CD4-positive, alpha-beta T cell treated with Interleukin-10 for 1 hour (primary cell): ENCODE measurements around the gene MRTFA.
"Not testable (repeated sequence)": the region's sequence is repeated elsewhere in the genome, so short reads cannot be mapped to it uniquely, and the experiment has no call there.

Source experiments
- DNase-seq: peaks from one replicate; pipeline ENCODE4 v3.0.0-alpha.2; 2020

MRTFA gene

DNA sequence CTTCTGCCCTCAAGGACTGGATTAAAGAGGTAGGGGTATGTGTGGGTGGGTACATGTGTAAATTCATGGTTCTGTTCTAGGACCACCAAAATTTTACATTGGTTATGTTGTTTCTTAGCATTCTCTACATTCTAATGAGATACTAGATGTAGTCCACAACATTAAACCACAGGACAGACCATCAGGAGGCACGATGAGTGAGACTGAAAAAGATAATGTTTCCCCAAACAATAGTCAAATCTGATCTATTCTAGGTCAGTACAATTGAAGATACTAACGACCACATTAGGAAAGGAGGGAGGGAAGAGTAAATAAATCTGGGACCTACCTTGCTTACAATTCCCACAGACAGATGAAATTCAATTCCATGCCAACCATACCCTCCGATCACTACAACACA, 42.2 kb downstream of the MRTFA start:
- DNase-seq = no peak

DNA sequence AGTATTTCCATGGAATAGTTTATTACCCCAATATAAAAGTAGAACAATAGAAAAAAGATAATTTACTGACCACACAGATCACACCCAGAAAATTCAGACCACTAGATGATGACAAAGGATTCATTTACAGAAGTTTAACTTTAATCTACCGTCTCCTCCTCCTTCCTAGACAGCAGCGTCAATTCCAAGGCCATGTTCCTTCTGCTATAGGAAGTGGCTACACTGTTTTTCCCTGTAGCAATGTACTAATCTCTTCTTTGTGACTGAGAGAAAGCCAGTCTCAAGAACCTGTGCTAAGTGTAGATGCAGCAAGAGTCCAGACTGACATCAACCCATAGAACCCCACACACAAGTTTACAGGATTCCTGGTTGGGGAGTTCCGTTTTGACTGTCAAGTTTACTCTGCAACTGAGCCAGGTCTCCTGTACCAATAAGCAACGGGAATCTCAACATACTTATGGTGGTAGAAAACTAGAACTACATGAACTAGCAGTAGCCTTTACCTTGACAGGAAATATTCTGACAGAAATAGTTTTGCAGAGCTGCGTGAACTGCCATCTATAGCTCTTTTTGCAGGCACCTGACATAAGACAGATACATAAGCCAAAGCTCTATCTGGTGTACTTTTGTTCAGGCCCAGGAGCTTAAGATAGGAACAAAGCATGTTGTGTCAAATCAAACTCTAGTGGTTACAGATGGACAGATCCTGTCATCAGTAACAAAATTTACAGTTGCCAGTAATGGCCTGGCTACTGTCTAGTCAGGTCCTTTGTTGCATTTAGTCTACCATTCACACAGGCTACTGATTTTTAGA, 42.9 kb downstream of the MRTFA start:
- no peak for DNase-seq

DNA sequence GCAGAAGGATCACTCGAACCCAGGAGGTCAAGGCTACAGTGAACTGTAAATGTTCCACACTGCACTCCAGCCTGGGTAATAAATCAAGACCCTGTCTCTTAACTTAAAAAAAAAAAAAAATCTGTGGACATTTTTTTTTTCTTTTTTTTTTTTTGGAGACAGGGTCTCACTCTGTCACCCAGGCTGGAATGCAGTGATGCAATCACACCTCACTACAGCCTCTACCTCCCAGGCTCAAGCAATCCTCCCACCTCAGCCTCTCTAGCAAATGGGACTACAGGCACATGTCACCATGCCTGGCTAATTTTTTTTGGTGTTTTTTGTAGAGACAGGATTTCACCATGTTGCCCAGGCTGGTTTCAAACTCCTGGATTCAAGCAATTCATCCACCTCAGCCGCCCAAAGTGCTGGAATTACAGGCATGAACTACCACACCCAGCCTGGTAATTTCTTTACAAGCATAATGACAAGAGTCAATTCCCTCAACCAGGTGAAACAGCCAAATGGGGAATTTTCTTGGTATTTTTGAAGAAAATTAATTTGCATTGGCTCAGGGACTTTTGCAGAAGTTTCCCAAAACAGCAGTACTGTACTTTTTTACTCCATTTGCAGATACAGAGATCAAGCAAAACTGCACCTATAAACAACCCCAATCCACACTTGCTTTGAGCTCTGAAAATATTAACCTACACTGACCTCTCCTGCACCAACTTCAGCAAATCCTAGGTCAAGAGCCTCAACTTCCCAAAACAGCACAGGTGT, 44.0 kb downstream of the MRTFA start:
- DNase-seq = no peak

DNA sequence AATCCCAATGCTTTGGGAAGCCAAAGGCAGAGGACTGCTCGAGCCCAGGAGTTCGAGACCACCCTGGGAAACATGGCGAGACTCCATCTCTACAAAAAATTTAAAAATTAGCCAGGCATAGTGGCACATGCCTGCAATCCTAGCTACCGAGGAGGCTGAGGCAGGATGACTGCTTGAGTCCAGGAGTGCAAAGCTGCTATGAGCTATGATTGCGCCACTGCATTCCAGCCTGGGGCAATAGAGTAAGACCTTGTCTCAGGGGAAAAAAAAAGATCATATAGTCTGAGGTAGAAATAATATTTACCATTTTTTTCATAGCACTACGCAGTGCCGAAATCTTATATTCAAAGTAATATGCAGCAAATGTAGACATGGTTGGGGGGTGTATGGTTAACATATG, 47.8 kb downstream of the MRTFA start:
- no peak for DNase-seq

DNA sequence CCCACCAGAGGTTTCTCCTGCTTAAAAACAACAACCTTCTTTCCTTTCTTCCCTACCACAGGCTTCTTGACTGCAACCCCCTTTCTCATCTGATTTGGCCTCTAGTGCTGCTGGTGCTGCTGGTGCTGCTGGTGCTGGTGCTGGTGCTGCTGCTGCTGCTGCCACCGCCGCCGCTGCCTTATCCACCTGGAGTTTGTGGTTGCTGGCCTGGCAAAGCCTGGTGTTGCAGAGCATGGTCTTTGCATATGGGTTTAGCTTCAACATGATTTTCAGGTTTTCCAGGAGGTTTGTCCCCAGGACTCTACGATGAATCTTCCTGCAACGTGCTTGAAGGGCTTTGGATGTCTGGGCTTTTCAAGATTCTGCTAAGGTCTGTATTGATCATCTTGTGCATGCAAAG, 49.7 kb downstream of the MRTFA start:
- no peak for DNase-seq

DNA sequence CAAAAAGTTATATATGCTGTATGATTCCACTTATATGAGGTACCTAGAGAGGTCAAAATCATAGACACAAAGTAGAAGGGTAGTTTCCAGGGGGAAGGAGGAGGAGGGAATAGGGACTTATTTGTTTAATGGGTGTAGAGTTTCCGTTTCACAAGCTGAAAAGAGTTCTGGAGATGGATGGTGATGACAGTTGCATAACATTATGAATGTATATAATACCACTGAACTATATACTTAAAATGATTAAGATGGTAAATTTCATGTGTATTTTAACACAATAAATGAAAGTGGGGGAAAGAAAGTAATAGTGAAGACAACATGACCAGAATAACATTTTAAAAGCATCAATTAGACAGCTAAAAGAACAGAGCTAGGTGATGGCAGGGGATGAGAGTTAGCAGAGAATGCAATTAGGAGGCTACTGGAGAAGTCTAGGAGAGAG, 51.2 kb downstream of the MRTFA start:
- DNase-seq = no peak

DNA sequence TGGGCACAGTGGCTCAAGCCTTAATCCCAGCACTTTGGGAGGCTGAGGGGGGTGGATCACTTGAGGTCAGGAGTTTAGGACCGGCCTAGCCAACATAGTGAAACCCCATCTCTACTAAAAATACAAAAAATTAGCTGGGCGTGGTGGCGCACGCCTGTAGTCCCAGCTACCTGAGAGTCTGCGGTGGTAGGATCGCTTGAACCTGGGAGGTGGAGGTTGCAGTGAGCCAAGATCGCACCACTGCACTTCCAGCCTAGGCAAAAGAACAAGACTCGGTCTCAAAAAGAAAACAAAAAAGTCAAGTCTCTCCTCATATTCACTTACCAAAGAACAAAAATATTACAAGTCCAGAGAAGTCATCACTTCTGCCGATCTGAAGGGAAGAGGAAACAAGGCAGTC, 51.8 kb downstream of the MRTFA start:
- DNase-seq = not testable (repeated sequence)

DNA sequence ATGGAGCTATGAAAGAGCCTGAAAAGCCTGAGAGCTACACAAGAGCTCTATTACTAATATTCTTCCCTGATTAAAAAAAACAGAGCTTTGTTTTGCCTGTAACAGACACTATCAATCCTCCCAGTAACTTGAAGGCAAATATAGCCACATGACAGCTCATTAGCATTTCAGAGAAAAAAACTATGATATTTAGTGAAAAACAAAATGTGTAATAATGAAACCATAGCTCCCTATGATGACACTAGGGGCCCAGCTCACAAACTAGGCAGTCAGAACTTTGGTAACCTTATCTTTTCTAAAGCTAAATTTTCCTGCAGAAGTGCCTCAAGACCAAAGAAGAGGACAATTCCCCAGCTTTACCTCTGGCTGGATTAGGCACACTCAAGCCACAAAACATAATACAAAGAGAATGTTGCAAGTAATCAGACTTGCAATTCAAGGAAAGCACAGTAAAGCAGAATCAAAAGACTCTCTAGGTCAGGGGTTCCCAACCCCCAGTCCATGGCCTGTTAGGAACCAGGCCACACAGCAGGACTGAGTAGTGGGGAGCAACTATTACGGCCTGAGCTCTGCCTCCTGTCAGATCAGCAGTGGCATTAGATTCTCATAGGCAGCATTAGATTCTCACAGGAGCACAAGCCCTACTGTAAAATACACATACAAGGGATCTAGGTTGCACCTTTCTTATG, 53.3 kb downstream of the MRTFA start:
- no peak for DNase-seq

DNA sequence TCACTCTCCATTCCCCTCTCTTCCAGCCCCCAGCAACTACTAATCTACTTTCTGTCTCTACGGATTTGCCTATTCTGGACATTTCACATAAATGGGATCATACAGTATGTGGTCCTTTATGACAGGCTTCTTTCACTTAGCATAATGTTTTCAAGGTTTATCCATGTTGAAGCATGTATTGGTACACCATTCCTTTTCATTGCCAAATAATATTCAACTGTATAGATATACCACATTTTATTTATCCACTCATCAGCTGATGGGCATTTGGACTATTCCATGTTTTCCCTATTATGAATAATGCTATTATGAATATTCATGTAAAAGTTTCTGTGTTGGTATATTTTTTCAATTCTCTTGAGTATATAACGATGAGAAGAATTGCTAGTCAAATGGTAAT, 54.5 kb downstream of the MRTFA start:
- DNase-seq = no peak

DNA sequence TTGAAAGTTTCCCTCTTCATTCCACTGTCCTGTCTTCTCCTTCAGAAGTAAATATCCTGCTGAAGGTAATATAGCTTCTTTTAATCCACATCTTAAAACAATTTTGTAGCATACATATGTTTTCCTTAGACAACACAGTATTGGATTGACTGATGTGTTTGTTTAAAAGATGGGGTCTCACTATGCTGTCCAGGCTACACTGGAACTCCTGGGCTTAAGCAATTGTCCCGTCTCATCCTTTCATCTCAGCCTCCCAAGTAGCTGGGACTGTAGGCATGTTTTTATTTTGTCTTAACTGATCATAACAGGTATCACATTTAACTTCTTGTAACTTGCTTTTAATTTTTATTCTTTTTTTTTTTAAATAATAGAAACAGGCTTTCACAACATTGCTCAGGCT, 55.9 kb downstream of the MRTFA start:
- DNase-seq = no peak

DNA sequence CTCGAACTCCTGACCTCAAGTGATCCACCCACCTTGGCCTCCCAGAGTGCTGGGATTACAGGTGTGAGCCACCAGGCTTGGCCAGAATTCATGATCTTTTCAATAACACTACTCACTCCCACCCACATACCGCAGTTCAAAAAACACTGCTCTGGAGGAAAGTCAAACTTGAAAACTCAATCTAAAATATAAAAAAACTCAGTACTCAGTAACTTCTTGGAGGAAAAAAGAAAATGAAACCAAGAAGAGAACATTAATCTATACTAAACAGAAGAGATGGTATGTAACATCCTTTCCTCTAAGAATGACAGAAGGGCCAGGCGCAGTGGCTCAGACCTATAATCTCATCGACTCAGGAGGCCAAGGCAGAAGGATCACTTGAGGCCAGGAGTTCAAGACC, 58.3 kb downstream of the MRTFA start:
- peak; percentile 3 for DNase-seq

DNA sequence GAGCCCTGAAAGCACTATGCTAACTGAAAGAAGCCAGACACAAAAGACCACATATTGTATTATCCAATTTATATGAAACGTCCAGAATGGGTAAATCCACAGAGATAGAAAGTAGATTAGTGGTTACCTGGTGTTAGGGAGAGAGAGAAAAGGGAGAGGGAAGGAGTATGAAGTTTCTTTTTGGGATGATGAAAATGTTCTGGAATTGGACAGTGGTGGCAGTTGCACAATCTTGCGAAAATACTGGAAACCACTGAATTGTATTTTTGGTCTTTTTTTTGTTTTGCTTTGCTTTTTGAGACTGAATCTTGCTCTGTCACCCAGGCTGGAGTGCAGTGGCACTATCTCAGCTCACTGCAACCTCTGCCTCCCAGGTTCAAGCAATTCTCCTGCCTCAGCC, 63.5 kb downstream of the MRTFA start:
- DNase-seq = no peak

DNA sequence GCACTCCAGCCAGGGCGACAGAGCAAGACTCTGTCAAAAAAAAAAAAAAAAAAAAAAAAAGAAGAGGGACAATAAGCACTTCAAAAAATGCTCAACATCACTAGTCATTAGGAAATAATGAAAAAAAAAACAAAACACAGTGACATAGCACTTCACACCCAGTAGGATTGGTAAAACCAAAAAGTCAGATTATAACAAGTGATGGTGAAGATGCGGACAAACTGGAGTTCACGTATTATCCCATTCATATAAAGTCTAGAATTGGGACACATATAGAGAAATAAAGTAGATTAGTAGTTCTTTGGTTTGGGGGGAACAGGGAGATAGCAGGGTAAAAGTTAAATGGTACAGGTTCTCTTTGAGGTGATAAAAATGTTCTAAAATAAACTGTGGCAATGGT, 64.6 kb downstream of the MRTFA start:
- DNase-seq = no peak

DNA sequence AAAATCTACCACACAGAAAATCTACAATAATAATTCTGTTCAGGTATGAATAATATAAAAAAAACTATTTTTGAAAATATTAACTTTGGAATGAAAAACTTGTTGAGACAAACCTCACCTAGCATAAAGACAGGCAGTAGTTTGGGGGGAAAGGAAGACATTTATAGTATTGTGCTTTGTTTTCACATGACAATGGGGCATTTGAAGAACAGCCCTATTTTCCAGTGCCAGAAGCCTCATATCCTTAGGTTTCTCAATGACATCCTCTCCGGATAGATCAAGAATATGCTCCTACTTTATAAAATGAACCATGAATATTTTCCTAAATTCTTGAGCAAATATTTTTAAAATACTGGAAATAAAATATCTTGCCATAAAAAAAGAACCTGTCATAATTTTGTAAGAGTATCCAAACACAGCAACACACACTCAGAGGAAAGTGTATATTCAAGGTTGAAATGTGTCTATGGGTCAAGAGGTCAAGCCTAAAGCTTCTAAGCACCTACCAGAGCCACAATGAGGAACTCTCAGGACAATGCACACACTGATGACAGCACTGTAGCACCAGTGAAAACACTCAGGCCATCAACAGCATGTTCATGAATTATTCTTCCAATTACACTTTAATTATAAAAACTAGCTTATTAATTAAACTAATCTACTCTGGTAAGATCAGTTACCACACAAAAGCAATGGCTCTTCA, 68.7 kb downstream of the MRTFA start:
- DNase-seq = no peak

DNA sequence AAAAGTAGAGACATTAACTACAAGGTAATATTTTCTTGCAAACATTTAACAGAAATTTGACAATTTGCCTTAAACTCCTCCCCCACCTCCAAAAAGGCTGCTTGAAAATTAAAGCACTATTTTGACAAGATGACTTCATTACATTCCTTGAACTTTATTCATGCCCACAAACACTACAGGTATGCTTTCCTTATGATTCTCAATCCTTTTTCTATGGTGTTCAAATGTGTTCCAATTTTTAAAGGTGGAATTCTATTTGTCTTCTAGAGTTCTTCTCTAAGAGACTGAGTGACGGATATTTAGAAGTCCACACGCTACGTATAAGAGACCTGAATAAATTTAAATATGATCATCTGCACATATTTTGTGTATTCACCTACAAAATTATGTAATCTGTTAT, 69.4 kb downstream of the MRTFA start:
- DNase-seq = no peak

DNA sequence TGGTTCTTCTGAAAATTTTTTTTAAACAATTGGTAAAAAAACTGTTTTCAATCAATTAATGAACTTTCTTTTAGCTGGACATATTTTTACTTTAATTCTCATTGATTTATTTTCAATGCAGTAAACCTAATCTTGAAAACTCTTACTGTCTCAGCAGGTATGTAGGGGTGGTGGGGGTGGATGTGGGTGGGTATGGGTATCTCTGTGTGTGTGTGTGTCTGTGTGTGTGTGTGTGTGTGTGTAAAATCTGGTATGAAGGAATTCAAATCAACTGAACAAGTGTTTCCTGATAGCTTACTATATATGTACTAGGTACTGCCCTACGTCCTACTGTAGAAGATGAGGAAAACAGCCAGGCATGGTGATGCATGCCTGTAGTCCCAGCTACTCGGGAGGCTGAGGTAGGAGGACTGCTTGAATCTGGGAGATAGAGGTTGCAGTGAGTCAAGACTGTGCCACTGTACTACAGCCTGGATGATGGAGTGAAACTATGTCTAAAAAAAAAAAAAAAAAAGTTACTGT, 75.5 kb downstream of the MRTFA start:
- no peak for DNase-seq

DNA sequence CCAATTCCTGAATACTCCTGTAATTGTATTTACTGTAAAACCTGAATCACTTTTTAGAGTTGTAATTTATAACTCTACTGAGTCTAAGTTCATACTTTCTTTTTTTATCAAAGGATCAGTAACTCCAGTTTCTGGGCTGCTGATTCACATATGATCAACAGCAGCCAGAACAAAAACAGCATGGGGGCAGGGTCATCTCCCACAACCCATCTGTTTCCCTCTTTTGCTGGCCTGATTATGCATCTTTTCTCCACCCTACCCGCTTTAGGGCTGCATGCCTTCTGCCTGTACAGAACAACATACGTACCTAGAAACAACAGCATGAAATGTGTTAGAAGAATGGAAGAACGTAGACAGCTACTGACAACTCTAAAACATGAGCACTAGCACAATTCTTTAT, 76.0 kb downstream of the MRTFA start:
- no peak for DNase-seq

DNA sequence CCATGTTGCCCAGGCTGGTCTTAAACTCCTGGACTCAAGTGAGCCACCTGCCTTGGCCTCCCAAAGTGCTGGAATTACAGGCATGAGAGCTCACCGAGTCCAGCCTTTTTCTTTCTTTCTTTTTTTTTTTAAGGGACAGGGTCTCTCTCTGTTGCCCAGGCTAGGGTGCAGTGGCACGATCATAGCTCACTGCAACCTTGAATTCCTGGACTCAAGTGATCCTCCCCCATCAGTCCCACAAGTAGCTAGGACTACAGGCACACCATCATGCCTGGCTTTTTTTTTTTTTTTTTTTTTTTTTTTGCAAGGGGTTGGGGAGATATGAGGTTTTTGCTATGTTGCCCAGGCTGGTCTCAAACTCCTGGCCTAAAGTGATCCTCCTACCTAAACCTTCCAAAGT, 78.5 kb downstream of the MRTFA start:
- DNase-seq = no peak

DNA sequence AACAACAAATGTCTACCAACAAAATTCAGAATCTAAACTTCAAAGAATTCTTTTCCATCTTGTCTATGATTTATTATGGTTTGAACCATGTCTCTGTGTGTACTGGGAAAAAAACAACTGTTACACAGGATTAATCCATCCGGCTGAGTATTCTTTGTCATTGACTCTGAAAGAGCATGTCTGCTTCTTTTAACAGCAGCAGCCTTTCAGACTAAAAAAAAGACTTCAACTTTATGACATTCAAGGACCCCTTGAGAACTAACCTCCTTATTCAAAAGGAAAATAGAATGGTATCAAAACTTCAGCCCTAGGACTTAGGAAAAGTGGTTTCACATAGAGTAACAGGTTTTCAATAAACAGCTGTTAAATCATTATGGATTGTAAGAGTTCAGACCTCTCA, 79.9 kb downstream of the MRTFA start:
- no peak for DNase-seq

DNA sequence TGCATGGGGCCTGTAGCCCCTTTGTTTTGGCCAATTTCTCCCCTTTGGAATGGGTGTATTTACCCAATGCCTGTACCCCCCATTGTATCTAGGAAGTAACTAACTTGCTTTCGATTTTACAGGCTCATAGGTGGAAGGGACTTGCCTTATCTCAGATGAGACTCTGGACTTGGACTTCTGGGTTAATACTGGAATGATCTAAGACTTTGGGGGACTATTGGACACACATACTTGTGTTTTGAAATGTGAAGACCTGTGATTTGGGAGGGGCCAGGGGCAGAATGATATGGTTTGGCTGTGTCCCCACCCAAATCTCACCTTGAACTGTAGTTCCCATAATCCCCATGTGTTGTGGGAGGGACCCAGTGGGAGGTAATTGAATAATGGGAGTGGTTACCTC, 82.5 kb downstream of the MRTFA start:
- not testable (repeated sequence) for DNase-seq

DNA sequence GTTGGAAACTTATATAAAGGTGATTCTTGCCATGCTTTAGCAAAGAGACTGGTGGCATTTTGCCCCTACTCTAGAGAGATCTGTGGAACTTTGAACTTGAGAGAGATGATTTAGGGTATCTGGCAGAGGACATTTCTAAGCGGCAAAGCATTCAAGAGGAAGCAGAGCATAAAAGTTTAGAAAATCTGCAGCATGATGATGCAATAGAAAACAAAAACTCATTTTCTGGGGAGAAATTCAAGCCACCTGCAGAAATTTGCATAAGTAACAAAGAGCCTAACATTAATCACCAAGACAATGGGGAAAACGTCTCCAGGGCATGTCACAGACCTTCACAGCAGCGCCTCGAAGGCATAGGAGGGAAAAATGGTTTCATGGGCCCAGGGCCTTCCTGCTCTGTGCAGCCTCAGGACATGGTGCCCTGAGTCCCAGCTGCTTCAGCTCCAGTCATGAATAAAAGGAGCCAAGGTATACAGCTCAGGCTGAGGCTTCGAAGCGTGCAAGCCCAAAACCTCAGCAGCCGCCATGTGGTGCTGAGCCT, 83.4 kb downstream of the MRTFA start:
- DNase-seq = no peak

DNA sequence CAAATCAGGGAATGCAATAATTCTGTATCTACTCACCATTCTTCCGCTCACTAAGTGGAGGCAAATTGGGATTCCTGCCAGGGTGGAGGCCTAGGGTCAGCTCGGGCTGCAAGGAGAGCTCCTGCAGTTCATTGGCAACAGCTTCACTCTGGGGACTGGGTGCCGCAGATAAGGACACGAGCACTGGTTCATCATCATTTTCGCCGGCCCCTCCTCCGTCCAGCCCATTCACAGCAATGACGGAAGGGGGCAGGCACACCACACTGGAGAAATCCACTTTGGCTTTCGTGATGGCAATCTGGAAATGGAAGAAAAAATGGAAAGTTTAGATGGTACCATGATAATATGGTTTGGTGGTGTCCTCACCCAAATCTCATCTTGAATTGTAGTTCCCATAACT, 84.4 kb downstream of the MRTFA start:
- no peak for DNase-seq

DNA sequence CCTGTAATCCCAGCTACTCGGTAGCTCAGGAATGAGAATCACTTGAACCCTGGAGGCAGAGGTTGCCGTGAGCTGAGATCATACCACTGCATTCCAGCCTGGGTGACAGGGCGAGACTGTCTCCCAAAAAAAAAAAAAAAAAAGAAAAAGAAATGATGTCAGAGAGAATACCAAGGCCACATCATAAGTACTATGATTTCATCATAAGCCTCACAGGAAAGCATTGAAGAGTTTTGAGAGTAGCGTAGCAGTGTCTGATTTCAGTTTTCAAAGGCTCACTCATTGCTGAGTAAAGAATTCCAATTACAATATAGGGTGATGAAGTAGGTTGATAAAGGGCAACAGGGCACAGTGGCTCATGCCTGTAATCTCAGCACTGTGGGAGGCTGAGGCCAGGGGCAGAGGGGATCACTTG, 88.8 kb downstream of the MRTFA start:
- no peak for DNase-seq
